Hematopoietic multipotent progenitor cell treated with erythropoietin and hydrocortisone succinate and interleukin-3 and kit ligand, for 15 days (in vitro differentiated cells): Measurements from ENCODE around the gene ITPKC.

Source experiments
- DNase-seq: peaks from one replicate; pipeline ENCODE4 v3.0.0-alpha.2; 2015; ENCODE audit warnings: low spot score

Gene ITPKC

DNA sequence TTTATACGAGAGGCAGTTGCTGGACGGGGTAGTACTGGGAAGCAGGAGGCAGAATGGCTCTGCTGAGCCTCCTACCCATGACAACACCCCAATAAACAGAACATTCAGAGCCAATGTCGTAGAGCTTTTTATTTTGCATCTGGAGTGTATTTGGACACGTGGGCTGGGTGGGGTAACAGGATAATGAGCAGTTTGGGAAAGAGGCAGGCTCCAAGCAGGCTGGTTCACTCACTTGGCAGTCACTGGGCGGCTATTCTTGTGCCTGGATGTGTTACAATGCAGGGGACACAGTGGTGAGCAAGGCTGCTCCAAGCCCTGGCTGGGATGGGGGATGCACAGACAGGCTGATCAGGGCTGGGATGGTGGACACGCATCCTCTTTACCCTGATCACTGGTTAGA is 23.8 kb downstream of the ITPKC start:
- no peak for DNase-seq

DNA sequence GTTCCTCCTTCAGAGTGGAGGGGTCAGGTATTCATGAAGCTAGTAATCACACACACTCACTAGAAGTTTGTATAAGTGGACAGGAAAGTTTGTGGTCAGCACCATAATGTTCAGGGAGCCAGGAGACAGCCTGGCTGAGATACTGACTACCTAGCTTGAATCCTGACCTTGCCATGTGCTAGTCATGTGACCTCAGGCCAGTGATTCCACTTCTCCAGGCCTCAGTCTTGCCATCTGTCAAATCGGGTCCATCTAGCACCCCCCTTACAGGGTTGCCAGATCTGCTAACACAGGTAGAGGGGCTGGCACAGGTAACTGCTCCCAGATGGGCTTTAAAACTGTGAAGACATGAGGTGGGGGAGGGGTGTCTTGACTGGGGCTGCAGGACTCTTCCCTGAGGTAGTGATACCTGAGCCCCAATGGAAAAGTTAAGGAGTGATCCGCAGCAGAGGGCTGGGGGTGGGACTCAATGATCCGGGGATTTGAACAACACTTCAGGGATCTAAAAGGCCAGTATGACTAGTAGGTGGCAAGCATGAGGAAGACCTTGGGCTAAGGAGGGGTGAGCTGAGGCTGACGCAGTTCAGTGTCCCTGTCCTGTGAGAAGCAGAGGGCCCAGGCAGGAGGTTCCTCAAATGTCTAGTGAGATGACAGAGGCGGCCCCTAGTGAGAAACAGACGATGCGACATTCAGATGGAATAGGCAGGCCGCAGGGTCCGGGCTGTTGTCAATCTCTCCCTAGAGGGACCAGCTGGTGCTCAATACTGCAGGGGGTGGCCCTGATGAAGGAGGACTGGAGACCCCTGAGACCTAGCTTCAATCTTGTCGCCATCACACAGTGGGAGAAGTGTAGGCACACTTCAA is 24.8 kb downstream of the ITPKC start:
- no peak for DNase-seq

DNA sequence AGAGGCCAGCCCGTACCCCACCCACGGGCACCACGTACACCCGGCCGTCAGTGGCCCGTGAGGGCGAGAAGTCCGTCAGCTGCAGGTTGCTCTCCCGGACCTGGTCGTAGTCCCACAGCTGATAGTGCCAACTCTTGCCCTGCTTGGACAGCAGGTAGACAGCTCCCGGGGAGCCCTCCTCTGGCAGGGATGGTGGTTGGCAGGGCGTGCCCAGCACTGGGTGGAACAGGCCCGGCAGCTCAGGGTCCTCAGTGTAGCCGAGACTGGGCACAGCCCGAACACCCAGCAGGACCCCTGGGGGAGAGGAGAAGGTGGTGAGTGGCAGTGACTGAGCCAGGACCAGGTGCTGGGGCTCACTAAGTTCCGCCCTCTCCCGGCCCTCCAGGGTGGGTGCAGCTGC is 25.6 kb downstream of the ITPKC start:
- DNase-seq: no peak

GRCh38 chr19:40742886-40743285 is 26.0 kb downstream of the ITPKC start:
- DNase-seq: no peak

DNA sequence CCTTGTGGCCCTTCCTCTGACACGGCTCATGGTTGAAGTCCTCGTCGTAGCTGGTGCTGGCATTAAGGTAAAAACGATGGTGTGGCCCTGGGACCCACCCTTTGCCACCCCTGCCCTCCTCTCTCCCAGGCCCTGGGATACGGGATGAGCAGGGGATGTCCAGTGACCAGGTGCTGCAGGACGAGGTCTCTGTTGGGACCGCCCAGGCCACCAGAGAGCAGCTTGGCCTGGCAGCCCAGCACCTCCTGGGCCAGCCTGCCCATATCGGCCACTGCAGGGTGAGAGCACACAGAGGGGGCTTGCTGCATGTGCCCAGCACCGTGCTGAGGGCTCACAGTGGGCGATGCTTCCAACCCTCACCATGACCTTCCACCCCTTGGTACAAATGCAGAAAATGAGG is 27.0 kb downstream of the ITPKC start:
- no peak for DNase-seq

- peak; percentile 23 for DNase-seq
Observed at GRCh38 chr19:40744554-40745401, 27.9 kb downstream of the ITPKC start.

- DNase-seq: no peak
Observed at GRCh38 chr19:40745402-40745780, 28.5 kb downstream of the ITPKC start.

GRCh38 chr19:40747536-40747935 is 30.6 kb downstream of the ITPKC start:
- DNase-seq: no peak

DNA sequence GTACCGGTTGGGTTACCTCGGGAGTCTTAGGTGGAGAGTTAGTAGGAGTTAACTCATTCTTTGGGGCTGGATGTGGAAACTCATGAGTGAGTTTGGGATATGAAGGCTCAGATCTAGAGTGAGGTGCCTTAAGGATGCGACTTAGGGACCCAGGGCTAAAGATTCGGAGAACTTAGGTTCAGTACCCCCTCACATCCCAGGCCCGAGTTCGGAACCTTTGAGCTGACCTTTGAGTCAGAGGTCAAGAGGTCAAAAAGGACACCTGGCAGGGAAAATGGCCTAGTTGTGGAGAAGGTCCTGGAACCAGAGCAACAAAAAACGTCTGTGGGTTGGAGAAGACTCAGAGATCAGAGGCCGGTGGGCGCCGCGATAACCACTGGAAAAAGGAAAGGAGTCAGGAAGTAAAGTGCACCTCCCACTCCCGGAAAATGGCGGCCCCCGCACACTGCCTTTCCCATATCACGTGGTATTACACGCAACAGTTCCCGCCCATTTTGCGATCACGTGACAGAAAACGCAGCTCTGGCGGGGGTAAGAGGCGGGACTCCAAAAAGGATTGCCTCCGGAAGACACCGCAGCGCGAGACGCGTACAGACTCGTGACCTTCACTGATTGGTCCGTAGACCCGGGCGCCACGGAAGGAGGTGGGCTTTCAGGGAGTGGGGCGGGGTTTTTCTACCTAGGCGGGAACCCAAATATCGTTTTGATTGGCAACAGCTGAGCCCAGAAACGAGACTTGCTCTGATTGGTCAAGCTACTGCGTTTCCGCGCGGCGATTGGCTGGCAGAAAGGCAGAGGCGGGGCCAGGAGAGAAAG is 33.4 kb downstream of the ITPKC start, which contains the start of gene ACTMAP:
Gene ACTMAP (minus strand): TSS at position 420 of the 816 bp plus-strand sequence. CDS start 674 bp downstream, outside the sequence.
- peak; percentile 100 for DNase-seq

DNA sequence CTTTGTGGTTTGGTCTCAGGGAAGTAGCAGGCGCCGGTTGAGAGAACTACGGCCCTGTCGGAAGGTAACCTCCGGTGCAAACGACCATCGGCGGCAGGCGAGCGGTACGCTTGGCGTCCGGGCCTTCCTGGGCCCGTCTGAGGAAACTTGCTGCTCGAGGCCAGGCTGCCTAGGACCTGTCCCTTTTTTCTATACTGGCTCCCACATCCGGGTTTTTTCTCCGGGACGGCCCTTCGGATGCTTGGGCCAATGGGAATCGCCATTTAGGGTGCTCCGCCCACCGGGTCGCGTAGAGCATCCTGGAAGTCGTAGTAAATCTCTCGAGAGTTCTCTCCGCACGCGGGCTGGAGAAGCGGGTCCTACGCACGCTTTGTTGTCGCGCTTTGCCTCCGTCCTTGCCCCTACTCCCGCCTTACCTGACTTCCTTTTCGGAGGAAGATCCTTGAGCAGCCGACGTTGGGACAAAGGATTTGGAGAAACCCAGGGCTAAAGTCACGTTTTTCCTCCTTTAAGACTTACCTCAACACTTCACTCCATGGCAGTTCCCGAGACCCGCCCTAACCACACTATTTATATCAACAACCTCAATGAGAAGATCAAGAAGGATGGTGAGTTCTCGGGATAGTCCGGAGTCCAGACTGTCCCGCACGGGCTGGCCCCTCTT is 34.1 kb downstream of the ITPKC start, which contains the start of gene SNRPA:
Gene SNRPA (plus strand): TSS at position 330 of the 664 bp plus-strand sequence. CDS start 206 bp downstream, at position 536.
- DNase-seq: peak; percentile 98

GRCh38 chr19:40752257-40752781 is 35.4 kb downstream of the ITPKC start:
- DNase-seq: no peak

- DNase-seq: no peak
Observed at GRCh38 chr19:40754611-40755247, 37.8 kb downstream of the ITPKC start.

DNA sequence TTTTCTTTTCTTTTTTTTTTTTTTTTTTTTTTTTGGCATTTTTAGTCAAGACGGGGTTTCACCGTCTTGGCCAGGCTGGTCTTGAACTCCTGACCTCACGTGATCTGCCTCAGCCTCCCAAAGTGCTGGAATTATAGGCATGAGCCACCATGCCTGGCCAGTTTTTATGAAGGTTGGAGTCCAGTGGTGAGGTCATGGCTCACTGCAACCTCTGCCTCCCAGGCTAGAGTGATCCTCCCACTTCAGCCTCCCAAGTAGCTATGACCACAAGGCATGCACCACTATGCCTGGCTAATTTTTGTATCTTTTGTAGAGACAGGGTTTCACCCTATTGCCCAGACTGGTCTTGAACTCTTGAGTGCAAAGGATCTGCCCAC is 38.3 kb downstream of the ITPKC start:
- no peak for DNase-seq

DNA sequence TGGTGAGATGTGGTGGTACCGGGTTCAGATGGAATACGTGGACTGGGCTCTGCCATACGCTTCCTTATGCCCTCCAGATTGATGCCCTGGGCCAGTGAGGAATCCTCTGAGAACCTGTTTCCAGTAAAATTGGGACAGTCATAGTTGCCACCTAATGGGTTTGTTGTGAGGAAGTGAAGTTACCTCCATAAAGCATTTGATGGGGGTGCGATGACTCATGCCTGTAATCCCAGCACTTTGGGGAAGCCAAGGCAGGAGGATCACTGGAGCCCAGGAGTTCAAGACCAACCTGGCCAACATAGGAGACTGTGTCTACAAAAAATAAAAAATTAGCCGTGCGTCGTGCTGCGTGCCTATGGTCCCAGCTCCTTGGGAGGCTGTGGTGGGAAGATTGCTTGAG is 38.9 kb downstream of the ITPKC start:
- DNase-seq: no peak

- DNase-seq: no peak
Observed at GRCh38 chr19:40756502-40757110, 39.7 kb downstream of the ITPKC start.

DNA sequence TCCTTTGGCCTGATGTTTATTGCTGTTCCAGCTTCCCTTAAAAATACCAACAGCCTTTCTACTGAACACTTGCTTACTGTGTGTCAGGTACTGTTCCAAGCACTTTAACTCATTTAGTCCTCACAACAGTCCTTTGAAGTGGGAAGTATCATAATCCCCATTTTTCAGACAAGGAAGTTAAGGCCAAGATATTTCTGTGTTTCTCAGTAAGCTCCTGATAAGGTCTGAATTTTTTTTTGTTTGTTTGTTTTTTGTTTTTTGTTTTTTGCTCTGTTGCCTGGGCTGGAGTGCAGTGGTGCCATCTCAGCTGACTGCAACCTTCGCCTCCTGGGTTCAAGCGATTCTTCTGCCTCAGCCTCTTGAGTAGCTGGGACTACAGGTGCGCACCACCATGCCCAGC is 41.6 kb downstream of the ITPKC start:
- no peak for DNase-seq

DNA sequence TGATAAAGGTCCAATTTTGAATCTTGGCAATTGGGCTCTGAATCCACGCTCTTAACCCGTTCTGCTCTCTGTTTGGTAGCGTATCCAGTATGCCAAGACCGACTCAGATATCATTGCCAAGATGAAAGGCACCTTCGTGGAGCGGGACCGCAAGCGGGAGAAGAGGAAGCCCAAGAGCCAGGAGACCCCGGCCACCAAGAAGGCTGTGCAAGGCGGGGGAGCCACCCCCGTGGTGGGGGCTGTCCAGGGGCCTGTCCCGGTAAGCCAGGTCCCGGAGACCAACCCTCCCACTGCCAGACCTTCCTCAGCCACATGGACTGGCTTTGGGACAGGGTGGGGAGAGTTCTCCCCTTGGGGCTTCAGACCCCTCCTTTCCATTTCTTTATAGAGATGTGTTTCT is 42.4 kb downstream of the ITPKC start:
- no peak for DNase-seq

DNA sequence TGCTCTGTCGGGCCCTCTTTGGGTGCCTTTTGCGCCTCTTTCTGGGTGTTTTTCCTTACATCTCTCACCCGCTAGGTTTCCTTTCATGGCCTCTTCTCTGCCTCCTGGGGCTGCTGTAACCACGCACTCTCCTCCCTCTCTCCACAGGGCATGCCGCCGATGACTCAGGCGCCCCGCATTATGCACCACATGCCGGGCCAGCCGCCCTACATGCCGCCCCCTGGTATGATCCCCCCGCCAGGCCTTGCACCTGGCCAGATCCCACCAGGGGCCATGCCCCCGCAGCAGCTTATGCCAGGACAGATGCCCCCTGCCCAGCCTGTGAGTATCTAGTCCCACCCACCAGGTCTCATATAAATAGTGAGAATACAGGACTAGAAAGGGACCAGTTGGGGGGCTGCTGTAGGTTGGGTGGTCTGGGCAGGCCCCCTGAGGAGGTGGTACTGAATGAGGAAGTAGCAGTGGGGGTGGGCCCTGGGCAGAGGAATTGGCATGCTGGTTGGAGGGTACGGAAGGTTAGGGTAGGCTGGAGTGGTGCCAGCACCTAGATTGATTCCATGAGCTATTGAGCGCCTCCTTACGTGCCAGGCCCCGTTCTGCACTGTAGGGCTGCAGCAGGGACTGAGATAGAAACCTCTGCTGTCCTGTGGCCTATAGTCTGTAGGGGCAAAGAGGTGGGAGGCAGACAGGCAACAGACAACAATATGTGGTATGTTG is 46.0 kb downstream of the ITPKC start:
- no peak for DNase-seq

DNA sequence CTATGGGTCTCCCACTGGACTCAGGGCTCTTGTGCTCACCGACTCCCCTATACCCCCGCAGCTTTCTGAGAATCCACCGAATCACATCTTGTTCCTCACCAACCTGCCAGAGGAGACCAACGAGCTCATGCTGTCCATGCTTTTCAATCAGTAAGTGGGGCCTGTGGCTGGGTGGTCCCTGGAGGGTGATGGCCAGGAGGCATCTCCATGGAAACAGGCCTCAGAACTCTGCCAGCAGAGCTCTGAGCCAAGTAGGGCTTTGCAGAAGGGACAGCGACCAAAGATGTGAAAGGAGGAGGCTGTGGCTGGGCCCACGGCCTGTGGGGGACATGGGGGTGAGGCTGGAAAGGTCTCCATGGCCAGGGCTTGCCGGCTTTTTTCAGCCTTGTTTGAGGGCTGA is 46.6 kb downstream of the ITPKC start:
- no peak for DNase-seq

DNA sequence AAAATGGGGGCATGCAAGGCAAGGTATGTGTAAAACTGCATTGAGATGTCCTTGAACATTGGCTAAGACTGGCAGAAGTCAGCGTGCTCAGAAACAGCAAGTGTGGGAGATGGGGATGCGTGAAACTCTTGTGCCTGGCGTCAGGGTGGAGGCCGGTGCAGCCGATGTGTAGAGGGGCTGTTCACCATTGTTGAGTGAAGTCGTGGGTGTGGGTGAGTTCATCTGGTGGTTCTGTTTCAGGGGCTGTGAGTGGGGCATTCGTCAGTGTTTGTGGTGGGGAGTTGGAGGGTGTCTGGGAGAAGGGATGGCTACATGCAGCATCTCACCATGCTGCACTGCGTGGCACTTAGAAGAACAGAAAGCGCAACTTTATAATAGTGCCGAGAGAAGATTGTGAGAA is 47.1 kb downstream of the ITPKC start:
- no peak for DNase-seq
